Right cardiac atrium (tissue), 5 donors: ENCODE data around the gene TLR2. TPM values are rescaled to one million over a fixed set of nuclear protein-coding genes. Genes with fewer than 3 reads are reported as not detected.

ENCODE experiments used
- ATAC-seq, 2 donors: fragments of 200-7000 bp; cut with Tn5 transposase; one replicate each; pipeline versions ENCODE4 v1.8.0 to v1.9.1; 2020; ENCODE audit warnings: moderate library complexity in 2 of 2, mild to moderate bottlenecking in 1 of 2
- DNase-seq, 3 donors: peaks; one replicate each; pipeline ENCODE4 v3.0.0-alpha.2; 2020
- H3K27ac ChIP-seq: one replicate; pipeline ENCODE4 v1.5.1; 2013; ENCODE audit warnings: mild to moderate bottlenecking, low read length, control low read depth, moderate library complexity
- H3K27me3 ChIP-seq: one replicate; pipeline ENCODE4 v1.6.1; 2013; ENCODE audit not compliant: control insufficient read depth, insufficient read depth
- H3K4me1 ChIP-seq: one replicate; pipeline ENCODE4 v1.6.1; 2013; ENCODE audit warnings: low read length; ENCODE audit not compliant: control insufficient read depth, insufficient read depth
- H3K4me3 ChIP-seq: one replicate; pipeline ENCODE4 v1.5.1; 2013; ENCODE audit warnings: low read length, control low read depth
- H3K9me3 ChIP-seq: one replicate; pipeline ENCODE4 v1.6.1; 2013; ENCODE audit warnings: low read length; ENCODE audit not compliant: control insufficient read depth
- WGBS: extraction: QIAGEN DNeasy Blood & Tissue Kit; methylation state at CpG from one replicate; pipeline ENCODE4 v1.1.7; 2013; 5-methylcytosine and 5-hydroxymethylcytosine counted together
- intact Hi-C, 4 donors: fragments of 100-400 bp; cut with DNase I; formaldehyde crosslinking; loops; one replicate each; pipeline versions ENCODE4 v1.11.0 to v1.14.0; 2022 to 2023
- polyA plus RNA-seq: library from polyadenylated mRNA; stranded (reverse); fragments of 200-250 nt; gene quantifications from one replicate; pipeline ENCODE4 v1.2.3, GENCODE V29; 2013
- total RNA-seq, 4 donors: library from RNA; stranded (reverse); fragmentation: NEBNext Ultra II Directional; extraction: Animal tissue kit (Norgen Biotek cat#: 25700); gene quantifications; one replicate each; pipeline ENCODE4 v1.2.1, GENCODE V29; 2021
- donor health status: healthy with polysubstance abuse.
- donor health status: DM: no; HTN: yes; CAD: no.
- donor health status: DM: no; HTN: no; CAD: no.
- donor health status: DM: no; HTN: yes; CAD: no; lungs with severe emphysema.
- donor health status: DM: yes; HTN: yes; CAD: no.

Gene TLR2
- total and polyA plus RNA-seq, 5 donors, result 2.0 to 15.1 (median 9.7) TPM

GRCh38 chr4:153731239-153731638, 47.2 kb downstream of the TLR2 start:
- 31% methylated on average over 3 of the region's 3 CpGs for WGBS
- DNase-seq (no peak), ATAC-seq (no peak)
- H3K4me1 ChIP-seq, result peaks cover 2% of the 10 kb centered on the region
- no peaks in the 10 kb centered on the region for H3K9me3 ChIP-seq
- no peak overlapping the region for H3K27ac ChIP-seq
- no peak overlapping the region for H3K4me3 ChIP-seq
- no peaks in the 10 kb centered on the region for H3K27me3 ChIP-seq
- intact Hi-C loops, result no loop called here

- intact Hi-C loops, result no loop called here
- DNase-seq (no peak), ATAC-seq (no peak)
- no peaks in the 10 kb centered on the region for H3K4me1 ChIP-seq
- H3K9me3 ChIP-seq, result no peaks in the 10 kb centered on the region
- H3K4me3 ChIP-seq, result no peak overlapping the region
- no peaks in the 10 kb centered on the region for H3K27me3 ChIP-seq
- 74% methylated on average over 4 of the region's 4 CpGs for WGBS
- H3K27ac ChIP-seq, result no peak overlapping the region
Observed at GRCh38 chr4:153733751-153734448, 49.8 kb downstream of the TLR2 start.

DNA sequence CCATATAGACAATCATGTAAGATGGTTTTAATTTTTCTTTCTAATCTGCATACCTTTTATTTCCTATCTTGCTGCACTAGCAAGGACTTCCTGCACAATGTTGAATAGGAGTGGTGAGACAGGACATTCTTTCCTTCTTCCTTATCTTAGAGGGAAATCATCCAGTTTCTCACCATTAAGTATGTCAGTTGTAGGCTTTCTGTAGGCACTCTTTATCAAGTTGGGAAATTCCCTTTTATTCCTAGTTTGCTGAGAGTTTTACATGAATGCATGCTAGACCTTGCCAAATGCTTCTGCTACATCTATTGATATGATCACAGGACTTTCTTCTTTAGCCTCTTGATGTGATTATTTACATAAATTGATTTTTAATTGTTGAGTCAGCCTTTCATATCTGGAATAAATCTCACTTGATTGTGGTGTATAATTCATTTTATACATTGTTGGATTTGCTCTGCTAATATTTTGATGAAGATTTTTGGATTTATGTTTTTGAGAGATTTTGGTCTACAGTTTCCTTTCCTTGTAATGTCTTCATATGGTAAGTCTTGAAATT, 51.9 kb downstream of the TLR2 start:
- intact Hi-C loops, result no loop called here

GRCh38 chr4:153741541-153741940, 57.5 kb downstream of the TLR2 start:
- Histone ChIP-seq H3K27me3 (no peaks in the 10 kb centered on the region), H3K4me3 (no peak overlapping the region), H3K27ac (no peak overlapping the region), H3K4me1 (no peaks in the 10 kb centered on the region), H3K9me3 (no peaks in the 10 kb centered on the region)
- intact Hi-C loops, result loop anchor here in 1 of 4 donors (10.0 kb wide), 1 partner anchor 117 kb away; no protein-coding TSS in a partner anchor
- WGBS, result 63% methylated on average over 2 of the region's 2 CpGs
- no peak for ATAC-seq
- DNase-seq, result no peak

More for the DNA sequence above, 51.9 kb downstream of the TLR2 start:
- Histone ChIP-seq H3K27ac (no peak overlapping the region), H3K4me1 (no peaks in the 10 kb centered on the region), H3K27me3 (no peaks in the 10 kb centered on the region), H3K4me3 (no peak overlapping the region), H3K9me3 (no peaks in the 10 kb centered on the region)
- no peak for ATAC-seq
- no peak for DNase-seq

GRCh38 chr4:153745651-153746050, 61.6 kb downstream of the TLR2 start:
- no peaks in the 10 kb centered on the region for H3K4me1 ChIP-seq
- no peak for DNase-seq
- intact Hi-C loops, result loop anchor here in 2 of 4 donors (5.0 to 10.0 kb wide), 2 partner anchors 108 to 121 kb away; no protein-coding TSS in a partner anchor
- no peaks in the 10 kb centered on the region for H3K9me3 ChIP-seq
- H3K27ac ChIP-seq, result no peak overlapping the region
- no peak overlapping the region for H3K4me3 ChIP-seq
- no peak for ATAC-seq
- no peaks in the 10 kb centered on the region for H3K27me3 ChIP-seq

GRCh38 chr4:153747406-153747955, 63.4 kb downstream of the TLR2 start:
- Histone ChIP-seq H3K27me3 (no peaks in the 10 kb centered on the region), H3K27ac (no peak overlapping the region), H3K4me1 (no peaks in the 10 kb centered on the region), H3K4me3 (no peak overlapping the region), H3K9me3 (no peaks in the 10 kb centered on the region)
- no peak for ATAC-seq
- intact Hi-C loops, result loop anchor here in 2 of 4 donors (5.0 to 10.0 kb wide), 2 partner anchors 110 to 123 kb away; no protein-coding TSS in a partner anchor
- WGBS, result 77% methylated on average over 4 of the region's 4 CpGs
- no peak for DNase-seq

DNA sequence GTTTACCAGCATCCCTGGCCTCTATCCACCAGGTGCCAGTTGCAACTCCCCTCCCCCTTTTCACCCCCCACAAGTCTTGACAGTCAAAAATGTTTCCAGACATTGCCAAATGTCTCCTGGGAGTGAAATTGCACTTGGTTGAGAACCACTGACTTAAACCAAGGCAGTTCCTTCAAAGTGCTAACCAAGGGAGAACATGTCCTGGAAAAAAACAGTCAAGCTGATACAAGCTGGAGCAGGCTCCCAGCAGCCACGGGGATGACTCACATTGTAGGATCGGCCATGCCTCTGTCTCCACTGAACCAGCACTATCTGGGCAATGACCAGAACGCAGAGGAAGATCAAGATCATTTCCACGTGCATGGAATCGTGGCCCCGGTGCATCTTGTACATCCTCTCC, 64.3 kb downstream of the TLR2 start:
- peak; percentile 40 to 74 for ATAC-seq
- Histone ChIP-seq H3K27ac (no peak overlapping the region), H3K4me1 (no peaks in the 10 kb centered on the region), H3K4me3 (no peak overlapping the region), H3K27me3 (no peaks in the 10 kb centered on the region), H3K9me3 (no peaks in the 10 kb centered on the region)
- intact Hi-C loops, result loop anchor here in 2 of 4 donors (5.0 to 10.0 kb wide), 2 partner anchors 111 to 124 kb away; no protein-coding TSS in a partner anchor
- DNase-seq, result peak in 1 of 3 donors; percentile 41
- 45% methylated on average over 6 of the region's 6 CpGs for WGBS

- ATAC-seq, result peak; percentile 54 to 77
- H3K27ac ChIP-seq, result no peak overlapping the region
- intact Hi-C loops, result loop anchor here in 1 of 4 donors (10.0 kb wide), 1 partner anchor 406 kb away; the partner anchor contains the start of gene MND1
- no peaks in the 10 kb centered on the region for H3K9me3 ChIP-seq
- DNase-seq, result peak in 1 of 3 donors; percentile 33
- no peaks in the 10 kb centered on the region for H3K4me1 ChIP-seq
- no peak overlapping the region for H3K4me3 ChIP-seq
- no peaks in the 10 kb centered on the region for H3K27me3 ChIP-seq
- 33% methylated on average over 5 of the region's 5 CpGs for WGBS
Observed at GRCh38 chr4:153750197-153750817, 66.2 kb downstream of the TLR2 start.

- WGBS, result 63% methylated on average over 2 of the region's 2 CpGs
- Histone ChIP-seq H3K9me3 (no peaks in the 10 kb centered on the region), H3K4me3 (no peak overlapping the region), H3K4me1 (no peaks in the 10 kb centered on the region), H3K27me3 (no peaks in the 10 kb centered on the region), H3K27ac (no peak overlapping the region)
- intact Hi-C loops, result loop anchor here in 2 of 4 donors (5.0 to 10.0 kb wide), 2 partner anchors 123 to 410 kb away; partner anchors contain the start of gene MND1 (in 1 of the 2)
- DNase-seq (no peak), ATAC-seq (no peak)
Observed at GRCh38 chr4:153755186-153755585, 71.1 kb downstream of the TLR2 start.
